HepG2 (cell line): ENCODE data around the gene PPP1R18. TPM values are rescaled to one million over a fixed set of nuclear protein-coding genes. Genes with fewer than 3 reads are reported as not detected.

Experiments
- CEBPB ChIP-seq: IDR thresholded peaks from 2 replicates; pipeline ENCODE4 v1.6.1; 2011; ENCODE audit warnings: low read depth, low read length, improper control_type of control experiment, borderline replicate concordance
- KAT8 ChIP-seq: IDR thresholded peaks from 2 replicates; pipeline ENCODE4 v1.6.1; 2016; ENCODE audit warnings: missing genetic modification reagents, missing compliant biosample characterization
- KMT2B ChIP-seq: IDR thresholded peaks from 2 replicates; pipeline ENCODE4 v1.6.1; 2016; ENCODE audit warnings: missing genetic modification reagents, missing compliant biosample characterization
- NFKB2 ChIP-seq: sonication (generic); formaldehyde crosslinking; IDR thresholded peaks from 2 replicates; pipeline ENCODE4 v1.4.0; 2020; ENCODE audit warnings: missing genetic modification reagents, borderline replicate concordance
- PAXIP1 ChIP-seq: sonication (generic); formaldehyde crosslinking; conservative IDR thresholded peaks from 2 replicates; pipeline ENCODE4 v1.4.0; 2020; ENCODE audit warnings: mild to moderate bottlenecking, missing genetic modification reagents, moderate library complexity
- SP1 ChIP-seq, 2 experiments: fragments of 450-650 bp in 1 of 2; sonication (generic) in 1 of 2; formaldehyde crosslinking in 1 of 2; IDR thresholded peaks; 2 replicates each; pipeline versions ENCODE4 v1.4.0 to v1.6.1; 2016 to 2020; ENCODE audit warnings: missing genetic modification reagents in 1 of 2
- TBX3 ChIP-seq: fragments of 450-650 bp; IDR thresholded peaks from 2 replicates; pipeline ENCODE4 v1.6.1; 2017; ENCODE audit warnings: antibody characterized with exemption, mild to moderate bottlenecking, inconsistent platforms, borderline replicate concordance
- ZNF282 ChIP-seq: fragments of 450-650 bp; IDR thresholded peaks from 2 replicates; pipeline ENCODE4 v1.6.1; 2018; ENCODE audit not compliant: partially characterized antibody
- ZNF652 ChIP-seq: IDR thresholded peaks from 2 replicates; pipeline ENCODE4 v1.6.1; 2016; ENCODE audit warnings: low read depth, borderline replicate concordance
- ZNF674 ChIP-seq: sonication (generic); formaldehyde crosslinking; IDR thresholded peaks from 2 replicates; pipeline ENCODE4 v1.5.0; 2020; ENCODE audit warnings: low read depth, mild to moderate bottlenecking, missing genetic modification reagents
- ZNF704 ChIP-seq: sonication (generic); formaldehyde crosslinking; IDR thresholded peaks from 2 replicates; pipeline ENCODE4 v1.8.1; 2023; ENCODE audit warnings: mild to moderate bottlenecking, inconsistent platforms, moderate library complexity, missing genetic modification reagents, borderline replicate concordance
- ZNF788 ChIP-seq: sonication (generic); formaldehyde crosslinking; IDR thresholded peaks from 2 replicates; pipeline ENCODE4 v1.5.0; 2020; ENCODE audit warnings: mild to moderate bottlenecking, missing genetic modification reagents, borderline replicate concordance
- polyA plus RNA-seq, 8 experiments: library from polyadenylated mRNA; depleted of rRNA in 3 of 8; stranded (reverse) in 7 of 8; unstranded in 1 of 8; fragments of >200 nt; fragmentation: Illumina TruSeq in 4 of 8; extraction: Trizol in 4 of 8; gene quantifications; 2 replicates each; pipeline versions ENCODE4 v1.2.1 to v1.2.3, GENCODE V29; 2011 to 2016; ENCODE audit warnings: low read depth in 4 of 8, missing spikeins in 1 of 8, mixed read lengths in 1 of 8; ENCODE audit not compliant: insufficient read depth in 1 of 8
- total RNA-seq, 5 experiments: library from RNA; depleted of rRNA; stranded (reverse); fragments of >200 nt; fragmentation: Illumina TruSeq; extraction: Trizol; gene quantifications; 2 replicates each; pipeline ENCODE4 v1.2.3, GENCODE V29; 2016; ENCODE audit warnings: low read depth in 1 of 5
- TF ChIP-seq, protein P1 (sequence below), 2 experiments: fragments of 450-650 bp in 1 of 2; sonication (generic) in 1 of 2; formaldehyde crosslinking in 1 of 2; IDR thresholded peaks; 2 replicates each; pipeline versions ENCODE4 v1.6.1 to v1.8.0; 2016 to 2022; ENCODE audit warnings: antibody characterized with exemption in 1 of 2, mild to moderate bottlenecking in 1 of 2, missing genetic modification reagents in 1 of 2
- TF ChIP-seq, protein P2 (sequence below): IDR thresholded peaks from 2 replicates; pipeline ENCODE4 v1.6.1; 2016; ENCODE audit warnings: control low read depth

PPP1R18 gene
- total and polyA plus RNA-seq, 2 of the 13 experiments (the other 11 are each of a cell fraction or from before 2014, with no cell fraction given), result 4.9 to 9.2 TPM

DNA sequence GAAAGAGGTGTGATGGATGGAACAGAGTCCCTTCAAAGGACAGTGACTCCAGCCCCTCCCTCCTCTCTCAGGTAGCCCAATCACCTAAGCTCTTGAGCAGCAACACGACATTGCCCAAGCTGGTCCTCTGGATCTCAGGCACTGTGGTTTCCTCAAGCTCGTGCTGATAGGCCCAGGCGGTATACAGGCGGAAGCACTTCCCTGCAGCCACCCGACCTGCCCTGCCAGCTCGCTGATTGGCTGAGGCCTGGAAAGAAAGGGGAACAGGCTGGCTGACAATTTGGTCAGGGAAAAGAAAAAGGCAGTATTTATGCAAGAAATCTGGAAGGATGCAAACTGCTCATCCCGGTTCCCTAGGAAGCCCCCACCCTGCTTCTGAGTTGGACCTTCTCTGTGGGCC is 29.9 kb downstream of the PPP1R18 start (continued):
- TF ChIP-seq, protein P1, sequence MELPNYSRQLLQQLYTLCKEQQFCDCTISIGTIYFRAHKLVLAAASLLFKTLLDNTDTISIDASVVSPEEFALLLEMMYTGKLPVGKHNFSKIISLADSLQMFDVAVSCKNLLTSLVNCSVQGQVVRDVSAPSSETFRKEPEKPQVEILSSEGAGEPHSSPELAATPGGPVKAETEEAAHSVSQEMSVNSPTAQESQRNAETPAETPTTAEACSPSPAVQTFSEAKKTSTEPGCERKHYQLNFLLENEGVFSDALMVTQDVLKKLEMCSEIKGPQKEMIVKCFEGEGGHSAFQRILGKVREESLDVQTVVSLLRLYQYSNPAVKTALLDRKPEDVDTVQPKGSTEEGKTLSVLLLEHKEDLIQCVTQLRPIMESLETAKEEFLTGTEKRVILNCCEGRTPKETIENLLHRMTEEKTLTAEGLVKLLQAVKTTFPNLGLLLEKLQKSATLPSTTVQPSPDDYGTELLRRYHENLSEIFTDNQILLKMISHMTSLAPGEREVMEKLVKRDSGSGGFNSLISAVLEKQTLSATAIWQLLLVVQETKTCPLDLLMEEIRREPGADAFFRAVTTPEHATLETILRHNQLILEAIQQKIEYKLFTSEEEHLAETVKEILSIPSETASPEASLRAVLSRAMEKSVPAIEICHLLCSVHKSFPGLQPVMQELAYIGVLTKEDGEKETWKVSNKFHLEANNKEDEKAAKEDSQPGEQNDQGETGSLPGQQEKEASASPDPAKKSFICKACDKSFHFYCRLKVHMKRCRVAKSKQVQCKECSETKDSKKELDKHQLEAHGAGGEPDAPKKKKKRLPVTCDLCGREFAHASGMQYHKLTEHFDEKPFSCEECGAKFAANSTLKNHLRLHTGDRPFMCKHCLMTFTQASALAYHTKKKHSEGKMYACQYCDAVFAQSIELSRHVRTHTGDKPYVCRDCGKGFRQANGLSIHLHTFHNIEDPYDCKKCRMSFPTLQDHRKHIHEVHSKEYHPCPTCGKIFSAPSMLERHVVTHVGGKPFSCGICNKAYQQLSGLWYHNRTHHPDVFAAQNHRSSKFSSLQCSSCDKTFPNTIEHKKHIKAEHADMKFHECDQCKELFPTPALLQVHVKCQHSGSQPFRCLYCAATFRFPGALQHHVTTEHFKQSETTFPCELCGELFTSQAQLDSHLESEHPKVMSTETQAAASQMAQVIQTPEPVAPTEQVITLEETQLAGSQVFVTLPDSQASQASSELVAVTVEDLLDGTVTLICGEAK (IDR thresholded peaks at IDR 0.05), result no peak
- TF ChIP-seq, protein P1 (CRISPR knock-in tag; IDR thresholded peaks at IDR 0.05), result 0 out of 2 replicates have a peak, but pooled peaks have one; percentile 23
- no peak for TF ChIP-seq ZNF282
- no peak for TF ChIP-seq PAXIP1 (CRISPR knock-in tag)
- TF ChIP-seq KMT2B (CRISPR knock-in tag), result no peak
- no peak for TF ChIP-seq TBX3
- no peak for TF ChIP-seq CEBPB
- TF ChIP-seq ZNF704 (CRISPR knock-in tag), result no peak
- no peak for TF ChIP-seq SP1 (IDR thresholded peaks at IDR 0.05)
- no peak for TF ChIP-seq SP1 (CRISPR knock-in tag; IDR thresholded peaks at IDR 0.05)
- 0 out of 2 replicates have a peak, but pooled peaks have one; percentile 24 for TF ChIP-seq NFKB2 (CRISPR knock-in tag)
- TF ChIP-seq ZNF788 (CRISPR knock-in tag), result 0 out of 2 replicates have a peak, but pooled peaks have one; percentile 48
- 0 out of 2 replicates have a peak, but pooled peaks have one; percentile 28 for TF ChIP-seq ZNF674 (CRISPR knock-in tag)
- no peak for TF ChIP-seq ZNF652 (CRISPR knock-in tag)
- TF ChIP-seq, protein P2, sequence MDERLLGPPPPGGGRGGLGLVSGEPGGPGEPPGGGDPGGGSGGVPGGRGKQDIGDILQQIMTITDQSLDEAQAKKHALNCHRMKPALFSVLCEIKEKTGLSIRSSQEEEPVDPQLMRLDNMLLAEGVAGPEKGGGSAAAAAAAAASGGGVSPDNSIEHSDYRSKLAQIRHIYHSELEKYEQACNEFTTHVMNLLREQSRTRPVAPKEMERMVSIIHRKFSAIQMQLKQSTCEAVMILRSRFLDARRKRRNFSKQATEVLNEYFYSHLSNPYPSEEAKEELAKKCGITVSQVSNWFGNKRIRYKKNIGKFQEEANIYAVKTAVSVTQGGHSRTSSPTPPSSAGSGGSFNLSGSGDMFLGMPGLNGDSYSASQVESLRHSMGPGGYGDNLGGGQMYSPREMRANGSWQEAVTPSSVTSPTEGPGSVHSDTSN, result 0 out of 2 replicates have a peak, but pooled peaks have one; percentile 22
- TF ChIP-seq KAT8 (CRISPR knock-in tag), result no peak
